HG02870 (cell line): ENCODE measurements around the gene AGXT.
"Not testable (repeated sequence)": the region's sequence is repeated elsewhere in the genome, so short reads cannot be mapped to it uniquely, and the experiment has no call there.

ENCODE experiments used
- ATAC-seq: cut with Tn5 transposase; IDR thresholded peaks from one replicate; pipeline ENCODE4 v1.9.1; 2021; ENCODE audit warnings: mild to moderate bottlenecking, moderate library complexity; ENCODE audit not compliant: unreplicated experiment

Gene AGXT

DNA sequence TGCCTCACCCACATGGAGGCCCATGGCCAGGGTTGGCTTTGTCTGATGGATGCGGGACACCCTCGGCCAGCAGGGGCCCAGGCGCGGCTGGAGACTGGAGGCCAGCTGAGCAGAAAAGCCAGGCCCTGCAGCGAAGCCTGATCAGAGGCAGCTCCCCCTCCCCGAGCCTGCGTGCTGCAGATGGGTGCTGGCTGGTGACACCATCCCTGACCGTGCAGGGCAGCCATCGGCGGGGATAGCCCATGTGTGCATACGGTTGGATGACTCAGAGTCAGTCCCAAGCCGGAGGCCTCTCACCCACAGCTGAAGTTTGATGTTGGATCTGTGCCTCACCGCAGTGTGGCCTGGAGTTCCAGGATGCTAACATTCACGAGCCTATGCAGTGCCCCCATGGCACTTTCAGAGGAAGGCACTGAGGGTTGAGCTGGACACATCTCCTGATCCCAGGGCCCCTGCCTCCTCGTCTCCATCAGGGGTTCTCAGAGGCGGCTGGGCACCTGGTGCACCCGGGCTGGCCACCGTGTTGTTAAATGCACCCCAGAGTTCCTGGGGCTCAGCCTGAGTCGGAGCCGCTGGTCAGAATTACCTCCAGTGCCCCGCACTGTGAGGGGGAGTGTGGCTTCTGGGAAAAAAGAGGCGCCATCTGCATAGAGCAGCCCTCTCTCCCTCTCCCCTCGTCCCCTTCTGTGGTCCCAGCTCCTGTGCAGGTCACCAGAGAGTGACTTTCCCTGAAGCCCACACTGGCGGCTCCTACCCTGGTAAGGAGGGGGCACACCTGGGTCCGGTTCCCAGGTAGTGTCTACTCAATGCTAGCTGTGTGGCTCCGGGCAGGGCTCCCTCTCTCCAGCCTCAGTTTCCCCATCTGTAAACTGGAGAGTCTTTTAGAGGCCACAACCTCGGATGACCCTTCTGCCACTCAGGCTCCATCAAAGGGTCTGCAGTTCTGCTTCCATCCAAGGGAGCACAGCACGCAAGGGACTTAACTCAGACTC, 29.2 kb upstream of the AGXT start:
- ATAC-seq: no peak

DNA sequence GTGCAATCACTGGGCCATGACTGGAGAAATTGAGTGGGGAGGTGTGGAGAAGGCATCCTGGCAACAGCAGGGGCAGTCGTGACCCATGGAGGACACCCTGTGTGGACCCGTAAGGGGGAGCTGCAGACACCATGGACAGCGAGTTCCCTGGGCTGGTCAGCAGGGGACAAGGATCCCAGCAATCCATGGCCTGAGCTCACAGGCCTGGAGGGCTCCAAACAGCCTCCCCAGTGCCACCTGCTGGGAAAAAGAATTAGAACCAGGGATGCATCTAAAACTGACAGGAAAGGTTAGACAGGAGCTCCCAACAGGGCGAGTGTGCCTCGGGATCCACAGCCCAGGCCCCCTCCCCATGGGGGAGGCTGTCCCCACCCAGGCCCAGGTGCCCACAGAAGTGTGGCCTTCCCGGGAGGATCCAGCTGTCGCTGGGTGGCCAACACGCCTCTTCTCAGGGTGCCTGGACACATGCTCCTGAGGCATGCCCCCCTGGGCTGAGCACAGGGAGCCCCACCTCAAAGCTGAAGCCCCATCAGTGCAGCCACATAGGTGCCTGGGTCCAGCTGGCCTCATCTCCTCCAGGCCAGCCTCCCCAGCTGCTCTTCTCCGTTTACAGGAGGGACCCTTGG, 28.1 kb upstream of the AGXT start:
- ATAC-seq: no peak

- not testable (repeated sequence) for ATAC-seq
Observed at GRCh38 chr2:240846309-240846708, 22.3 kb upstream of the AGXT start.

GRCh38 chr2:240846873-240847595, 21.6 kb upstream of the AGXT start:
- no peak for ATAC-seq

DNA sequence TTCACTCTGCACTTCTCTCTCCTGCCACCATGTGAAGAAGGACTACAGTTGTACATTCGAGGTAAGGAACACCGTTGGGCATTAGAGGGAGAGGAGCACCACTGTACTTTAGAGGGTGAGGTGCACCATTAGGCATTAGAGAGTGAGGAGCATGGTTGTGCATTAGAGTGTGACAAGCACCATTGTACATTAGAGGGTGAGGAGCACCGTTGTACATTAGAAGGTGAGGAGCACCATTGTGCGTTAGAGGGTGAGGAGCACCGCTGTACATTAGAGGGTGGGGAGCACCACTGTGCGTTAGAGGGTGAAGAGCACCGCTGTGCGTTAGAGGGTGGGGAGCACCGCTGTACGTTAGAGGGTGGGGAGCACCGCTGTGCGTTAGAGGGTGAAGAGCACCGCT, 20.8 kb upstream of the AGXT start:
- no peak for ATAC-seq

DNA sequence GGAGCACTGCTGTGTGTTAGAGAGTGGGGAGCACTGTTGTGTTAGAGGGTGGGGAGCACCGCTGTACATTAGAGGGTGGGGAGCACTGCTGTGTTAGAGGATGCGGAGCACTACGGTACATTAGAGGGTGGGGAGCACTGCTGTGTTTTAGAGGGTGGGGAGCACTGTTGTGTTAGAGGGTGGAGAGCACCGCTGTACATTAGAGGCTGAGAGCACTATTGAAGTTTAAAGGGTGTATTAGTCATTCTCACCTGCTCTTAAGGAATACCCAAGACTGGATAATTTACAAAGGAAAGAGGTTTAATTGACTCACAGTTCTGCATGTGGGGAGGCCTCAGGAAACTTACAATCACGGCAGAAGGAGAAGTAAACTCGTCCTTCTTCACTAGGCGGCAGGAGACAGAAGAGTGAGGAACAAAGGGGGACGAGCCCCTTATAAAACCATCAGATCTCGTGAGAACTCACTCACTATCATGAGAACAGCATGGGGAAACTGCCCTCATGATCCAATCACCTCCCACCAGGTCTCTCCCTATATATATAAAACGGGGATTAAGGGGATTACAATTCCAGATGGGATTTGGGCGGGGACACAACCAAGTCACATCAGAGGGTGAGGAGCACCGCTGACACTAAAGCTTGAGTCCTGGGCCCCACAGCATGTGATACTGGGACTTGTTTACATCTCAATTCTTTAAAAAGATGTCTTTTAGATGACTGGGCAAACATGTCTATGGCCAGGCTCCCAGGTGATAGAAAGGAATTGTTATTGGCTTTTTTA, 19.5 kb upstream of the AGXT start:
- ATAC-seq: no peak

GRCh38 chr2:240850026-240850425, 18.6 kb upstream of the AGXT start:
- ATAC-seq: no peak

DNA sequence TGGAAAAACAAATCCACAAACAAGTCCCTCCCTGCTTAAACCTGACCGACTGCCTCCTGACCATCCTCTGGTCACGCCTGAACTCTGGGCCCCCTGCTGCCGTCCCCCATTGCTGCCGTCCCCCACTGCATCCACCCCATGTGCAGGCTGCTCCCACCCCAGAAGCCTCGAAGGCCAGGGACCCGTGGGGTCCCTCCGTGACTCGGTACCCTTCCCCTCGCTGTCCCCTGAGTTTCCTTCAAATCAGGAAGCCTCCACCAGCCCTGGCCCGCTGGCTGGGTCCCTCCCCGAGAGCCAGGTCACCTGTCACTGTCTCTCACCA, 17.9 kb upstream of the AGXT start:
- ATAC-seq: no peak

DNA sequence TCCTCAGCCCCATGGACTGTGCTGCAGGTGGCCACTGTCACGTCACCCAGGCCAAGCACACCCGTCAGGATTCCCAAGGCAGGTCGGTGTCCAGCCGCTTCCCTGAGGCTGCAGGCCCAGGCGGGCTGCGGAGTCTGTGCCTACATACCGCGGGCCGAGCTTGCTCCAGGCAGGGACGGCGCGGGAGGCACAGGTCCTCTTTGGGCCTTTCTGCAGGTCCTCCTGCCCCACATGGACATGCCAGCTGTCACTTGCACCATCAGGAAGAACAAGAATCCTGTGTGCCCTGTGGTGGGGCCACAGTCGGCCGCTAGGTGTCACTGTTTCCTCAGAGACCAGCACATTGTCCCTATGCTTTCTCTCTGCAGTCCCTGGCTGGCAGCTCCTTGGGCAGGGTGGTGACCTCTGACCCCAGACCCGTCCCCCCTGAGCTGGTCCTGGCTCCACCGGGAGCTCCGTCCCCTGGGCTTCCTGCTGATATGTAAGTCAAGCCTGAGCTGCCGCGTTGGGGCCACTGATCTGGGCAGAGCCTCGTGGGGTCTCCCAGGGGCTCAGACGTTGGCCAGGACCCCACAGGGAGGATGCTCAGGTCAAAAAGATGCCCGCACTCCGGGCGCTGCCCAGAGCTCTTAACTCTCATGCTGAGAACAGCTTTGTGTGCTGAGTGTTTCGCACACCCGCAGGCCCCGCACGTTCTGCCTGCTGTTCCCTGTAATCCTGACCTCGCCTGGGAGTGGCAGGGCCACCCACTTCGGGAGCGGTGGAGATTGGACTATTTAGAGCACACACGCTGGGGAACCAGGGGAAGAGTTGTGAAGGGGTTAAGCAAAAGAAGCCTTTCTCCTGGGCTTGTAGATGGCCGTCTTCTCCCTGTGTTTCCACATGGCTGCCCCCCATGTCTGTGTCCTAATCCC, 17.3 kb upstream of the AGXT start:
- no peak for ATAC-seq

DNA sequence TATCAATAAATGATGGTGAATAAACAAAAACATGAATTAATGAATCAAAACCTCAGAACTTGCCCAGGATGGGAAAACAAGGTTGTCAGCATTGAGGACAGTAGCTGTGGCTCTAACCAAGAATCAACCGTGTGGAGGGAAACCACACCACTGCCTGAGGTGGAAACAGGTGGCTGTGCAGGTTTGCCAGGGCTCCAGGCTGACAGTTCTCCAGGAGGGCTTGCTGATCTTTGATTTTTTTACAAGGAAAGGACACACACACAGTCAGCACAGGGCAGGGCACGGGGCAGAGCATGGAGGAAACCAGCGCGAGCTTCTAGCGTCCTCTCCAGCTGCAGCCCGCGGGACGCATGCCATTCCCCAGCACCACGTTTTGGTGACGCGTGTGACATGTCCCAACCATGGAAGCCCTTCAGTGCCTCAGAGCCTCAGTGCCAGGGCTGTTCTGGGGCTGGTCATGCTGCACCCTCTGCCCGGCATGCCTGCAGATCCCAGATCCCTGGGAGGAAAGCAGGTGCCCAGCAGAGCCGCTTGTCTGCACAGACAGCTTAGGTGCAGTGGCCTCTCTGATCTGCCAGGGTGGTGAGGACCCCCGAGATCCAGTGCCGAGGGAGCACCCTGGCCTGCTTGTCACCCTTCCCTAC, 15.8 kb upstream of the AGXT start:
- no peak for ATAC-seq

- no peak for ATAC-seq
Observed at GRCh38 chr2:240855670-240856069, 13.0 kb upstream of the AGXT start.

- no peak for ATAC-seq
Observed at GRCh38 chr2:240856151-240856980, 12.3 kb upstream of the AGXT start.

DNA sequence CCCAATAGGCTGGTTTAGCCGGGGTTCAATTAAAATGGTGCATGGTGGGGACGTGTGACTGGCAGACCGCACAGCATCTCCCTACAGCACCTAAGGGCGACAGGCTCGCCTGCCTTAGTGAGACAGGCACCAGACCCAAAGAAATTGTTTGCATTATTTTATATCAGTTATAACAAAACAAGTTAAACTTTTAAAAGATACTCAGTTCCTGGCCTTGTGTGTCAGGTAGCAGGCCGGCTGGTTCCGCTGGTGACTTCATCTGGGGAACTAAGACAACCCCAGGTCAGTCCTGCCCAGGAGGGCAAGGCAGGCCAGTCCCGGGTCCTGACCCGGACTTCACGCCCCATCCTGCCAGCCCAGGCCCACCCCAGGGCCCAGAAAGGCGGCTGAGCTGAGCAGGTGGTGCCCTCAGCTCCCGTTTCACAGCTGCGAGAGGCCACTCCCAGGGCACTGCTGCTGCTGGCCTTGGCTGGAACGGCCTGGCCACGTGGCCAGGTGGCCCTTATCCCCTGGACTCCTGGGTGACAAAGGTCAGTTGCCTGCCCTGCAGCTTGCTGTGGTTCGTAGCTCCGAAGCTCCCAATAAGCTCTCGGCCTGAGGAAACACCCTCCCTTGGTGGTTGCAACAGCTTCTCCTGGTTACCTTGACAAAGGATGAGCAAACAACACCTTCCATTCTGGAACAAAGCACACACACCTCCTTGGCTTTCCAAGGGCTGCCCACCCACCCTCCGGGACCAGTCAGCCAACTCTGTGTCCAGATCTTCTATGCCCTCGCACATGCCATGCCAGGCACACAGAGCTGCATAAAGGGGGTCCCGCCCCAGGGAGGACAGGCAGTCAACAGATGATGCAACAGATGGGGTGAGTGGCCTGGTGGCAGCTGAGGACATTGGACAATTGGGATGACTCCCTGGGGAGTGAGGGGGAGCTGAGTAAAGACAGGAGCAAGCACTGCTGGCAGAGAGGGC, 11.3 kb upstream of the AGXT start:
- no peak for ATAC-seq

GRCh38 chr2:240858321-240858720, 10.3 kb upstream of the AGXT start:
- no peak for ATAC-seq

DNA sequence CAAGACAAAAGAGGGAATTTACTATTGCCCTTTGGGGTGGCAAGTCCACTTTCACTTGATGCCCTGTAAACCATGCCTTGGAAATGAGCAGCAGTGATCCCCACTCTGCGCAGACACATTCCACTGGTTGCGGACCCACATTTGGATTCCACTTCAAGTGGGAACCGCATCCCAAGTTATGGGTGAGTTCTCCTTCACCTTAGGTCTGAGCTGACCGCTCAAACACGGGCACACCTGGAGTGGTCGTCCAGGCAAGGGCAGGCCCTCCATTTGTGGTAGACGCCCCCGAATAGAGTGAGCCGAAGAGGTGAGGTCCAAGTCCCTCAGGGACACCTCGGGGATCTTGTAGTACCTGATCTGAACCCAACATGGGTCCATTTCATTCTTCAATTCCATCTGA, 9.8 kb upstream of the AGXT start:
- ATAC-seq: no peak

DNA sequence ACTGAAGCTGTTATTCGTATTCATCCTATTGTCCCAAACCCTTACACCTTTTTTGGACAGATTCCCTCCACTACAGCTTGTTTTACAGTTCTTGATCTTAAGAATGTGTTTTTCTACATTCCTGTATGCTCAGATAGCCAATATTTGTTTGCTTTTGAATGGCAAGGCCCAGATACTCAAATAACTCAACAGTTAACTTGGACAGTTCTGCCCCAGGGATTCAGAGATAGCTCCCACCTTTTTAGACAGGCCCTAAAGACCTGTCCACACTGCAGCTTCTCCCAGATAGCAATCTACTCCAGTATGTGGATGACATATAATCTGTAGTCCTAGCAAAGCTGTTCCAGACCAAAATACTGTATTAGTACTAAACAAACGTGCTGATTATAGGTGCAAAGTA, 7.1 kb upstream of the AGXT start:
- no peak for ATAC-seq

DNA sequence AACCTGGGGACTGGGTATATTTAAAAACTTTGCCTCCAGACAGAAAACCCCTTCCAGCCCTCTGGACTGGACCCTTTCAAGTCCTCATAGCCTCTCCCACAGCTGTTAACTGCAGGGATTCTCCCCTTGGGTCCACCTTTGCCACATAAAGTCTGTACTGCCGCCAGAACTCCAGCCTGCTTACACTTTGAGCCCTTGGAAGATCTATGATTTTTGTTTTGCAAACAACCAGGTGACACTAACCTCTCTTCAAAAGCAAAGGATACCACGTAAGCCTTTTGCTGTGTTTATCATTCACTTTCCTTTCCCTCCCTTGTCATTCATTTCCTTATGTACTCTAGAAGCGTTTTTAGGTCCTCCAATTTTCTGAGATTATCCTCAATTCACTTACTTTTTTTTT, 4.1 kb upstream of the AGXT start:
- ATAC-seq: no peak
